Measurements from ENCODE around the gene ZNF474.

DNA sequence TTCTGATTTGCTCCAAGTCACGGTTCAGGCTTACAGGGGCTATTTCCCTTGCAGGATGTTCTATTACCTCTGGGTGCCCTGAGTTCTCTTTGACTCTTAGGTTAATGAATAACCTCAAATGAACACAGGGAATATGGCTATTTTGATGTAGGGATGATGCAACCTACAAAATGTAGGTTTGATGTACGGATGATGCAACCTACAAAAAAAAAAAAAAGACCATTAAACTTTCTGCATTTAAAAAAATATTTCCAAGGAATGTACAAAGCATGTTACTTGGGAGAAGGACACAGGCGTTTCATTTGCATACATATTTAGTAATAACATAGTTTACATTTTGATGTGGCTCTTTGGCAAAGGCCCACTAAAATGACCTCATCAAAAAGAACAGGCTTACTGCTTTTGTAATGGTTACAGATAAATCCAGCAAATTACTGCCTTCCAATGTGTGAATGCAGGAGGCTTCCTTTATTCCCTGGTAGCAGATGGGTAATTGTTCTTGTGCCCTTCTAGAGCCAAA lies 36.3 kb downstream of the ZNF474 start:
- TF ChIP-seq, protein P1, sequence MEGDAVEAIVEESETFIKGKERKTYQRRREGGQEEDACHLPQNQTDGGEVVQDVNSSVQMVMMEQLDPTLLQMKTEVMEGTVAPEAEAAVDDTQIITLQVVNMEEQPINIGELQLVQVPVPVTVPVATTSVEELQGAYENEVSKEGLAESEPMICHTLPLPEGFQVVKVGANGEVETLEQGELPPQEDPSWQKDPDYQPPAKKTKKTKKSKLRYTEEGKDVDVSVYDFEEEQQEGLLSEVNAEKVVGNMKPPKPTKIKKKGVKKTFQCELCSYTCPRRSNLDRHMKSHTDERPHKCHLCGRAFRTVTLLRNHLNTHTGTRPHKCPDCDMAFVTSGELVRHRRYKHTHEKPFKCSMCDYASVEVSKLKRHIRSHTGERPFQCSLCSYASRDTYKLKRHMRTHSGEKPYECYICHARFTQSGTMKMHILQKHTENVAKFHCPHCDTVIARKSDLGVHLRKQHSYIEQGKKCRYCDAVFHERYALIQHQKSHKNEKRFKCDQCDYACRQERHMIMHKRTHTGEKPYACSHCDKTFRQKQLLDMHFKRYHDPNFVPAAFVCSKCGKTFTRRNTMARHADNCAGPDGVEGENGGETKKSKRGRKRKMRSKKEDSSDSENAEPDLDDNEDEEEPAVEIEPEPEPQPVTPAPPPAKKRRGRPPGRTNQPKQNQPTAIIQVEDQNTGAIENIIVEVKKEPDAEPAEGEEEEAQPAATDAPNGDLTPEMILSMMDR (IDR thresholded peaks at IDR 0.05), result no peak
- TF ChIP-seq POLR2A (IDR thresholded peaks at IDR 0.05), result no peak

Data from adrenal gland (tissue), 5 donors.